ENCODE data around the gene EFS. TPM values are rescaled to one million over a fixed set of nuclear protein-coding genes. Genes with fewer than 3 reads are reported as not detected.

Gene EFS
- total RNA-seq, 1 donor from 2014 or later, result 104 TPM

DNA sequence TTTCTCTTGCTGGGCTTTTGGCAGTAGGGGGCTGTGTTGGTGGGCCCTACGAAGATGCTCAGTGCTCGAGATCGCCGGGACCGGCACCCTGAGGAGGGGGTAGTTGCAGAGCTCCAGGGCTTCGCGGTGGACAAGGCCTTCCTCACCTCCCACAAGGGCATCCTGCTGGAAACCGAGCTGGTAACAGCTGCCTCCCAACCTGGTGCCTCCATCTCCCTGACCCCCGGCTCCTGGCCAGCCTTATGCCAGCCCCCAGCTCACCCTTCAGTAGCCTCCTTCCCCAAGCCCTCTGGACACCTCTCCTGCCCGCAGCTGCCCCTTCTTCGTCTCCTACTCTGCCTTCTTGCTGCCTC lies 12.2 kb upstream of the EFS start:
- Mint-ChIP-seq H3K9me3 (no peaks in the 10 kb centered on the region), H3K27me3 (ENCODE audit: low read depth) (no peaks in the 10 kb centered on the region), H3K36me3 (ENCODE audit: low read depth) (no peaks in the 10 kb centered on the region)

DNA sequence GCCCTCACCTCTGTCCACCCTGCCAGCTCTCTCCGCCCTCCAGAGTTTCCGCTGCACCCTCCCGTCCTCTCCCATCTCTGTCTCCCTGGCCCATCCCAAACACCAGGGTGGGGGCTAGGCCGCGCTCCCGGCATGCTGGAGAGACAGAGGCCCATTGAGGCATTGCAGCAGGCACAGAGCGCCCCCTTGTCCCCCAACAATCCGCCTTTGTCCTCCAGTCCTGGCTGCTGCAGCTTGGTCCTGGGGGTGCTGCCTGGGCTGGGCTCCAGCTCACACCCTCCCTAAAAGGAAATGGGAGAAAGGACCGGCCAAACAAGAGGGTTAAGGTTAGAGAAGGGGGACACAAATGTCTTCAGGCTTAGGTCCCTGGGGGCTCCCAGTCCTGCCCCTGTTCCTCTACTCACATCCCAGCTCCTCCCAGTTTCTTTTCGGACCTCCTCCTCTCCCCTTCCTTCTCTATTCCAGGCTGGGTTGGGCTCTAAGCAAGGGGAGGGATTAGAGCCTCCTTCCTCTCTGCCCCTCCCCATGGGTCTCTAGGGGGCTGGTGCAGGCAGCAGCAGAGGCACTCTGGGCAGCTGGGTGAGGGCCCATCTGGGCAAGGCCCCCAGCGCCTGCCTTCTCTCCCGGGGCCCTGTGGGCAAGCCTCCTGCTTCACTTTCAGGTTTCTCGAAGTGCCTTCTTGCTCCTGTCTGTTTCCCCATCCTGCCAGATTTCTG lies 11.7 kb upstream of the EFS start, which contains the start of gene CMTM5:
Gene CMTM5 (plus strand): TSS at position 565 of the 716 bp plus-strand sequence. CDS start 206 bp downstream, outside the sequence.
- peak within 1 kb of the TSS; percentile 19 for H3K4me3 Mint-ChIP-seq
- no peaks in the 10 kb centered on the region for H3K36me3 Mint-ChIP-seq (ENCODE audit: low read depth)
- peak within 1 kb of the TSS; percentile 19 for H3K27ac Mint-ChIP-seq (ENCODE audit: unreplicated experiment)
- H3K27me3 Mint-ChIP-seq (ENCODE audit: low read depth), result no peaks in the 10 kb centered on the region
- TF ChIP-seq, protein P1, sequence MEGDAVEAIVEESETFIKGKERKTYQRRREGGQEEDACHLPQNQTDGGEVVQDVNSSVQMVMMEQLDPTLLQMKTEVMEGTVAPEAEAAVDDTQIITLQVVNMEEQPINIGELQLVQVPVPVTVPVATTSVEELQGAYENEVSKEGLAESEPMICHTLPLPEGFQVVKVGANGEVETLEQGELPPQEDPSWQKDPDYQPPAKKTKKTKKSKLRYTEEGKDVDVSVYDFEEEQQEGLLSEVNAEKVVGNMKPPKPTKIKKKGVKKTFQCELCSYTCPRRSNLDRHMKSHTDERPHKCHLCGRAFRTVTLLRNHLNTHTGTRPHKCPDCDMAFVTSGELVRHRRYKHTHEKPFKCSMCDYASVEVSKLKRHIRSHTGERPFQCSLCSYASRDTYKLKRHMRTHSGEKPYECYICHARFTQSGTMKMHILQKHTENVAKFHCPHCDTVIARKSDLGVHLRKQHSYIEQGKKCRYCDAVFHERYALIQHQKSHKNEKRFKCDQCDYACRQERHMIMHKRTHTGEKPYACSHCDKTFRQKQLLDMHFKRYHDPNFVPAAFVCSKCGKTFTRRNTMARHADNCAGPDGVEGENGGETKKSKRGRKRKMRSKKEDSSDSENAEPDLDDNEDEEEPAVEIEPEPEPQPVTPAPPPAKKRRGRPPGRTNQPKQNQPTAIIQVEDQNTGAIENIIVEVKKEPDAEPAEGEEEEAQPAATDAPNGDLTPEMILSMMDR (conservative IDR thresholded peaks at IDR 0.05), result no peak
- peak; percentile 26 for DNase-seq (ENCODE audit: low read depth, low spot score)
- no peaks in the 10 kb centered on the region for H3K9me3 Mint-ChIP-seq
- peaks cover 17% of the 10 kb centered on the region for H3K4me1 Mint-ChIP-seq

More for the DNA sequence above, 12.2 kb upstream of the EFS start:
- TF ChIP-seq, protein P1 (conservative IDR thresholded peaks at IDR 0.05), result no peak
- peak overlapping the region; percentile 19 for H3K27ac Mint-ChIP-seq (ENCODE audit: unreplicated experiment)
- no peak overlapping the region for H3K4me3 Mint-ChIP-seq
- DNase-seq (ENCODE audit: low read depth, low spot score), result no peak
- peaks cover 17% of the 10 kb centered on the region for H3K4me1 Mint-ChIP-seq

DNA sequence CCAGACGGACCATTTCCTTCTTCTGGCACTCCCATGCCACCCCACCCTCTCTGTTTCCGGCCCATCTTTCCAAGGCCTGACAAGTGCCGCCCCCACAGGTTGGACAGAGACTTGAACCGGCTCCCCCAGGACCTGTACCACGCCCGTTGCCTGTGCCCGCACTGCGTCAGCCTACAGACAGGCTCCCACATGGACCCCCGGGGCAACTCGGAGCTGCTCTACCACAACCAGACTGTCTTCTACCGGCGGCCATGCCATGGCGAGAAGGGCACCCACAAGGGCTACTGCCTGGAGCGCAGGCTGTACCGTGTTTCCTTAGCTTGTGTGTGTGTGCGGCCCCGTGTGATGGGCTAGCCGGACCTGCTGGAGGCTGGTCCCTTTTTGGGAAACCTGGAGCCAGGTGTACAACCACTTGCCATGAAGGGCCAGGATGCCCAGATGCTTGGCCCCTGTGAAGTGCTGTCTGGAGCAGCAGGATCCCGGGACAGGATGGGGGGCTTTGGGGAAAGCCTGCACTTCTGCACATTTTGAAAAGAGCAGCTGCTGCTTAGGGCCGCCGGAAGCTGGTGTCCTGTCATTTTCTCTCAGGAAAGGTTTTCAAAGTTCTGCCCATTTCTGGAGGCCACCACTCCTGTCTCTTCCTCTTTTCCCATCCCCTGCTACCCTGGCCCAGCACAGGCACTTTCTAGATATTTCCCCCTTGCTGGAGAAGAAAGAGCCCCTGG lies 10.7 kb upstream of the EFS start:
- Mint-ChIP-seq H3K27ac (ENCODE audit: unreplicated experiment) (no peak overlapping the region), H3K9me3 (no peaks in the 10 kb centered on the region), H3K4me1 (peaks cover 17% of the 10 kb centered on the region), H3K36me3 (ENCODE audit: low read depth) (no peaks in the 10 kb centered on the region), H3K4me3 (no peak overlapping the region), H3K27me3 (ENCODE audit: low read depth) (no peaks in the 10 kb centered on the region)
- TF ChIP-seq, protein P1 (conservative IDR thresholded peaks at IDR 0.05), result no peak
- no peak for DNase-seq (ENCODE audit: low read depth, low spot score)

DNA sequence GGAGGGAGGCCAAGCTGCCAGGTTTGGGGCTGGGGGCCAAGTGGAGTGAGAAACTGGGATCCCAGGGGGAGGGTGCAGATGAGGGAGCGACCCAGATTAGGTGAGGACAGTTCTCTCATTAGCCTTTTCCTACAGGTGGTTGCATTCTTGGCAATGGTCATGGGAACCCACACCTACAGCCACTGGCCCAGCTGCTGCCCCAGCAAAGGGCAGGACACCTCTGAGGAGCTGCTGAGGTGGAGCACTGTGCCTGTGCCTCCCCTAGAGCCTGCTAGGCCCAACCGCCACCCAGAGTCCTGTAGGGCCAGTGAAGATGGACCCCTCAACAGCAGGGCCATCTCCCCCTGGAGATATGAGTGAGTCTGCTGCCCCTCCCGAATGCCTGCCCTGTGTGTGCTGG lies 8.1 kb upstream of the EFS start:
- Mint-ChIP-seq H3K9me3 (no peaks in the 10 kb centered on the region), H3K4me1 (peaks cover 20% of the 10 kb centered on the region), H3K36me3 (ENCODE audit: low read depth) (no peaks in the 10 kb centered on the region), H3K4me3 (no peak overlapping the region), H3K27me3 (ENCODE audit: low read depth) (no peaks in the 10 kb centered on the region), H3K27ac (ENCODE audit: unreplicated experiment) (no peak overlapping the region)
- DNase-seq (ENCODE audit: low read depth, low spot score), result no peak
- TF ChIP-seq, protein P1 (conservative IDR thresholded peaks at IDR 0.05), result no peak

DNA sequence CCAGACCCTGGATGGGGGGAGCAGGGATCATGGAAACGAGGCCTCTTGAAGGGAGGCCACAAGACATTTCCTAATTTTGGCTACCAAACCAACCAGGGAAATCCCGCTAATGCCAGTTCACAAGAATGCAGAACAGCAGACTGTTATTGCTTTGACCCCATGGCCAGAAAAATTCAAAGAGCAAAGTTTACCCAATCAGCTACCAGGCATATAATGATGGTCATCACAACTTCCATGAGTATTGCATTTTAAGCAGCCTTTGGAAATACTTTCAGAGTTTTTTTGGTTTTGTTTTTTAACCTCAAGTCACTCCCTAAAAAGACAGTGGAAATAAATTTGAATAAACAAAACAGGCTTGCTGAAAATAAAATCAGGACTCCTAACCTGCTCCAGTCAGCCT lies 7.5 kb upstream of the EFS start, which contains the start of gene IL25:
Gene IL25 (plus strand): TSS at position 301 of the 400 bp plus-strand sequence.
- TF ChIP-seq, protein P1 (conservative IDR thresholded peaks at IDR 0.05), result no peak
- no peak for DNase-seq (ENCODE audit: low read depth, low spot score)
- Mint-ChIP-seq H3K9me3 (no peaks in the 10 kb centered on the region), H3K27me3 (ENCODE audit: low read depth) (no peaks in the 10 kb centered on the region), H3K36me3 (ENCODE audit: low read depth) (no peaks in the 10 kb centered on the region), H3K4me1 (peaks cover 20% of the 10 kb centered on the region), H3K4me3 (no peak within 1 kb of the TSS), H3K27ac (ENCODE audit: unreplicated experiment) (no peak within 1 kb of the TSS)
